B cell (primary cell): ENCODE data around the gene SIRT1. TPM values are rescaled to one million over a fixed set of nuclear protein-coding genes. Genes with fewer than 3 reads are reported as not detected.

Source experiments
- ATAC-seq: fragments of 200-7000 bp; cut with Tn5 transposase; one replicate; pipeline ENCODE4 v1.10.0; 2021; ENCODE audit warnings: low read depth, mild to moderate bottlenecking, moderate number of reproducible peaks, moderate library complexity
- CTCF ChIA-PET: fragments of 350-600 bp; sonication (Branson Sonifier 250); formaldehyde crosslinking; loops from one replicate; lab custom pipeline; 2021; ENCODE audit warnings: antibody characterized with exemption, inconsistent platforms; lab: Charles Lee
- POLR2A ChIA-PET: fragments of 350-600 bp; sonication (Branson Sonifier 250); formaldehyde crosslinking; loops from one replicate; lab custom pipeline; 2021; ENCODE audit warnings: antibody characterized with exemption; lab: Charles Lee
- DNase-seq: peaks from one replicate; pipeline ENCODE4 v3.0.0; 2013
- H2AFZ ChIP-seq: 2 replicates; pipeline ENCODE4 v1.6.1; 2012; ENCODE audit warnings: mild to moderate bottlenecking, low read depth, low read length; ENCODE audit not compliant: insufficient read depth, poor library complexity, severe bottlenecking
- H3K27ac ChIP-seq, 2 donors: 1 replicate in 1 of 2; 2 replicates in 1 of 2; pipeline ENCODE4 v1.5.1; 2012 to 2013; ENCODE audit warnings: low read length in 2 of 2, mild to moderate bottlenecking in 2 of 2, moderate library complexity in 1 of 2
- H3K27me3 ChIP-seq, 4 experiments: fragments of 200-600 bp in 1 of 4; sonication (generic) in 1 of 4; replicated peaks in 1 of 4; 1 replicate in 2 of 4; 2 replicates in 2 of 4; pipeline versions ENCODE4 v1.6.1 to v1.7.0; 2013 to 2016; ENCODE audit warnings: low read length in 3 of 4, mild to moderate bottlenecking in 2 of 4, mixed read lengths in 1 of 4, moderate library complexity in 1 of 4; ENCODE audit not compliant: insufficient read depth in 4 of 4, control insufficient read depth in 3 of 4; ENCODE audit errors: control extremely low read depth in 1 of 4
- H3K36me3 ChIP-seq, 2 experiments: replicated peaks in 1 of 2; 1 replicate in 1 of 2; 2 replicates in 1 of 2; pipeline versions ENCODE4 v1.6.1 to v1.7.1; 2013; ENCODE audit warnings: low read length in 1 of 2; ENCODE audit not compliant: insufficient read depth in 2 of 2, control insufficient read depth in 1 of 2; ENCODE audit errors: control extremely low read depth in 1 of 2, extremely low read depth in 1 of 2
- H3K4me1 ChIP-seq, 2 donors: fragments of 200-600 bp in 1 of 2; sonication (generic) in 1 of 2; 1 replicate in 1 of 2; 2 replicates in 1 of 2; pipeline versions ENCODE4 v1.5.1 to v1.6.1; 2013 to 2017; ENCODE audit warnings: low read length in 2 of 2; ENCODE audit not compliant: control insufficient read depth in 2 of 2, insufficient read depth in 2 of 2
- H3K4me2 ChIP-seq: replicated peaks from 2 replicates; pipeline ENCODE3; 2012; ENCODE audit warnings: mild to moderate bottlenecking, low read depth, low read length; ENCODE audit not compliant: poor library complexity, severe bottlenecking
- H3K4me3 ChIP-seq, 5 experiments: fragments of 200-600 bp in 1 of 5; sonication (generic) in 1 of 5; 1 replicate in 3 of 5; 2 replicates in 2 of 5; pipeline versions ENCODE4 v1.5.1 to v1.7.0; 2011 to 2016; ENCODE audit warnings: low read length in 4 of 5, mild to moderate bottlenecking in 4 of 5, low read depth in 2 of 5, control low read depth in 1 of 5, moderate library complexity in 1 of 5; ENCODE audit not compliant: insufficient read depth in 1 of 5; ENCODE audit errors: control extremely low read depth in 1 of 5, extremely low read depth in 1 of 5
- H3K79me2 ChIP-seq: fragments of 200-600 bp; sonication (generic); one replicate; pipeline ENCODE4 v1.6.0; 2016; ENCODE audit warnings: low read length; ENCODE audit not compliant: control insufficient read depth, insufficient read depth
- H3K9ac ChIP-seq: fragments of 200-600 bp; sonication (generic); 2 replicates; pipeline ENCODE4 v1.6.1; 2017; ENCODE audit warnings: mild to moderate bottlenecking, low read length, moderate library complexity
- H3K9me3 ChIP-seq, 3 donors: one replicate each; pipeline versions ENCODE4 v1.6.1 to v1.7.1; 2013; ENCODE audit warnings: low read length in 2 of 3; ENCODE audit not compliant: control insufficient read depth in 2 of 3, insufficient read depth in 1 of 3; ENCODE audit errors: control extremely low read depth in 1 of 3
- H4K20me1 ChIP-seq: 2 replicates; pipeline ENCODE4 v1.6.0; 2012; ENCODE audit warnings: mild to moderate bottlenecking, low read length; ENCODE audit not compliant: insufficient read depth, control insufficient read depth, poor library complexity, severe bottlenecking
- H3K27ac Mint-ChIP-seq: one replicate; pipeline ENCODE4 v1.8.0; 2021; ENCODE audit warnings: mixed read lengths
- H3K27me3 Mint-ChIP-seq: one replicate; pipeline ENCODE4 v1.8.0; 2021; ENCODE audit warnings: mixed read lengths
- H3K4me1 Mint-ChIP-seq: one replicate; pipeline ENCODE4 v1.8.0; 2021; ENCODE audit warnings: mixed read lengths
- H3K4me3 Mint-ChIP-seq: one replicate; pipeline ENCODE4 v1.8.0; 2021; ENCODE audit warnings: mixed read lengths
- H3K9me3 Mint-ChIP-seq: one replicate; pipeline ENCODE4 v1.8.0; 2022; ENCODE audit warnings: mixed read lengths; ENCODE audit not compliant: insufficient read depth
- EZH2 ChIP-seq: IDR thresholded peaks from 2 replicates; pipeline ENCODE4 v1.6.1; 2012; ENCODE audit warnings: borderline replicate concordance, low read depth, mild to moderate bottlenecking, moderate library complexity, low read length; ENCODE audit not compliant: insufficient read depth, poor library complexity, severe bottlenecking
- WGBS: methylation state at CpG from one replicate; pipeline ENCODE4 v1.1.5; 2013; ENCODE audit warnings: missing lambda C conversion rate; ENCODE audit not compliant: insufficient coverage; 5-methylcytosine and 5-hydroxymethylcytosine counted together
- intact Hi-C: fragments of 100-400 bp; cut with micrococcal nuclease; formaldehyde crosslinking; loops from one replicate; pipeline ENCODE4 v1.10.0; 2022
- polyA plus RNA-seq: library from polyadenylated mRNA; depleted of rRNA; stranded (reverse); fragments of >200 nt; gene quantifications from 2 replicates; pipeline ENCODE4 v1.2.3, GENCODE V29; 2012
- total RNA-seq, 2 donors: library from RNA; stranded (reverse); fragments of 120-200 nt in 1 of 2; gene quantifications; 1 replicate in 1 of 2; 2 replicates in 1 of 2; pipeline versions ENCODE4 v1.2.3 to v1.2.4, GENCODE V29; 2013 to 2022
- TF ChIP-seq, protein P1 (sequence below): fragments of 200-600 bp; IDR thresholded peaks from one replicate; pipeline ENCODE4 v1.8.0; 2022; ENCODE audit warnings: antibody characterized with exemption, mild to moderate bottlenecking

The SIRT1 gene
- total and polyA plus RNA-seq, 2 donors (not counting 1 experiment from before 2014, with no cell fraction given), result 14.4 to 67.8 TPM

DNA sequence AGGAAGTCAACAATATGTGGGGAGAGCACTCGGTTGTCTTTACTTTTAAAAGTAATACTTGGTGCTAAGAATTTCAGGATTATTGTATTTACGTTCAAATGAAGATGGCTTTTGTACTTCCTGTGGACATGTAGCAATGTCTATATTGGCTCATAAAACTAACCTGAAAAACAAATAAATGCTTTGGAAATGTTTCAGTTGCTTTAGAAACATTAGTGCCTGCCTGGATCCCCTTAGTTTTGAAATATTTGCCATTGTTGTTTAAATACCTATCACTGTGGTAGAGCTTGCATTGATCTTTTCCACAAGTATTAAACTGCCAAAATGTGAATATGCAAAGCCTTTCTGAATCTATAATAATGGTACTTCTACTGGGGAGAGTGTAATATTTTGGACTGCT, 32.7 kb downstream of the SIRT1 start:
- no peaks in the 10 kb centered on the region for H3K79me2 ChIP-seq
- no peak overlapping the region for H3K4me2 ChIP-seq
- peaks cover 9 to 42% of the 10 kb centered on the region in 2 experiments for H3K36me3 ChIP-seq
- Mint-ChIP-seq H3K9me3 (no peaks in the 10 kb centered on the region), H3K4me3 (no peak overlapping the region), H3K4me1 (no peaks in the 10 kb centered on the region), H3K27me3 (no peaks in the 10 kb centered on the region), H3K27ac (no peak overlapping the region)
- ATAC-seq (no peak), DNase-seq (no peak)
- H3K9ac ChIP-seq, result no peak overlapping the region
- H3K4me1 ChIP-seq, result no peaks in the 10 kb centered on the region
- whole genome bisulfite sequencing, result no CpG with 5 or more reads among the region's 2 CpGs
- POLR2A ChIA-PET, result no interaction called here
- H3K9me3 ChIP-seq, result no peaks in the 10 kb centered on the region
- H3K27ac ChIP-seq, result no peak overlapping the region
- no peak for TF ChIP-seq EZH2
- TF ChIP-seq, protein P1, sequence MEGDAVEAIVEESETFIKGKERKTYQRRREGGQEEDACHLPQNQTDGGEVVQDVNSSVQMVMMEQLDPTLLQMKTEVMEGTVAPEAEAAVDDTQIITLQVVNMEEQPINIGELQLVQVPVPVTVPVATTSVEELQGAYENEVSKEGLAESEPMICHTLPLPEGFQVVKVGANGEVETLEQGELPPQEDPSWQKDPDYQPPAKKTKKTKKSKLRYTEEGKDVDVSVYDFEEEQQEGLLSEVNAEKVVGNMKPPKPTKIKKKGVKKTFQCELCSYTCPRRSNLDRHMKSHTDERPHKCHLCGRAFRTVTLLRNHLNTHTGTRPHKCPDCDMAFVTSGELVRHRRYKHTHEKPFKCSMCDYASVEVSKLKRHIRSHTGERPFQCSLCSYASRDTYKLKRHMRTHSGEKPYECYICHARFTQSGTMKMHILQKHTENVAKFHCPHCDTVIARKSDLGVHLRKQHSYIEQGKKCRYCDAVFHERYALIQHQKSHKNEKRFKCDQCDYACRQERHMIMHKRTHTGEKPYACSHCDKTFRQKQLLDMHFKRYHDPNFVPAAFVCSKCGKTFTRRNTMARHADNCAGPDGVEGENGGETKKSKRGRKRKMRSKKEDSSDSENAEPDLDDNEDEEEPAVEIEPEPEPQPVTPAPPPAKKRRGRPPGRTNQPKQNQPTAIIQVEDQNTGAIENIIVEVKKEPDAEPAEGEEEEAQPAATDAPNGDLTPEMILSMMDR, result no peak
- intact Hi-C loops, result no loop called here
- no peak overlapping the region for H2AFZ ChIP-seq
- H4K20me1 ChIP-seq, result peaks cover under 1% of the 10 kb centered on the region
- no peaks in the 10 kb centered on the region for H3K27me3 ChIP-seq
- CTCF ChIA-PET, result interaction anchor here (1.2 kb wide), 1 partner anchor 62 kb away, joined by 3 read pairs; no protein-coding TSS in a partner anchor
- no peak overlapping the region for H3K4me3 ChIP-seq

DNA sequence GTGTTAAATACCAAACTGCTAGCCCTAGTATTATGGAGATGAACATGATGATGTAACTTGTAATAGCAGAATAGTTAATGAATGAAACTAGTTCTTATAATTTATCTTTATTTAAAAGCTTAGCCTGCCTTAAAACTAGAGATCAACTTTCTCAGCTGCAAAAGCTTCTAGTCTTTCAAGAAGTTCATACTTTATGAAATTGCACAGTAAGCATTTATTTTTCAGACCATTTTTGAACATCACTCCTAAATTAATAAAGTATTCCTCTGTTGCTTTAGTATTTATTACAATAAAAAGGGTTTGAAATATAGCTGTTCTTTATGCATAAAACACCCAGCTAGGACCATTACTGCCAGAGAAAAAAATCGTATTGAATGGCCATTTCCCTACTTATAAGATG, 33.2 kb downstream of the SIRT1 start:
- CTCF ChIA-PET, result interaction anchor here (0.5 to 1.2 kb wide), 2 partner anchors 31 to 62 kb away, joined by 3 read pairs; no protein-coding TSS in a partner anchor
- no peaks in the 10 kb centered on the region for H3K9me3 Mint-ChIP-seq
- Histone ChIP-seq H4K20me1 (no peaks in the 10 kb centered on the region), H3K27ac (no peak overlapping the region), H3K9ac (no peak overlapping the region), H3K36me3 (peaks cover 9 to 38% of the 10 kb centered on the region in 2 experiments), H3K27me3 (no peaks in the 10 kb centered on the region), H2AFZ (no peak overlapping the region), H3K4me1 (no peaks in the 10 kb centered on the region), H3K4me2 (no peak overlapping the region), H3K79me2 (no peaks in the 10 kb centered on the region), H3K4me3 (no peak overlapping the region), H3K9me3 (no peaks in the 10 kb centered on the region)
- DNase-seq, result no peak
- H3K4me1 Mint-ChIP-seq, result no peaks in the 10 kb centered on the region
- WGBS, result no CpG with 5 or more reads among the region's 1 CpG
- intact Hi-C loops, result no loop called here
- H3K4me3 Mint-ChIP-seq, result no peak overlapping the region
- POLR2A ChIA-PET, result no interaction called here
- H3K27me3 Mint-ChIP-seq, result no peaks in the 10 kb centered on the region
- no peak for ATAC-seq
- TF ChIP-seq, protein P1, result no peak
- TF ChIP-seq EZH2, result no peak
- H3K27ac Mint-ChIP-seq, result no peak overlapping the region
